ENCODE data around the gene RAD21L1.

DNA sequence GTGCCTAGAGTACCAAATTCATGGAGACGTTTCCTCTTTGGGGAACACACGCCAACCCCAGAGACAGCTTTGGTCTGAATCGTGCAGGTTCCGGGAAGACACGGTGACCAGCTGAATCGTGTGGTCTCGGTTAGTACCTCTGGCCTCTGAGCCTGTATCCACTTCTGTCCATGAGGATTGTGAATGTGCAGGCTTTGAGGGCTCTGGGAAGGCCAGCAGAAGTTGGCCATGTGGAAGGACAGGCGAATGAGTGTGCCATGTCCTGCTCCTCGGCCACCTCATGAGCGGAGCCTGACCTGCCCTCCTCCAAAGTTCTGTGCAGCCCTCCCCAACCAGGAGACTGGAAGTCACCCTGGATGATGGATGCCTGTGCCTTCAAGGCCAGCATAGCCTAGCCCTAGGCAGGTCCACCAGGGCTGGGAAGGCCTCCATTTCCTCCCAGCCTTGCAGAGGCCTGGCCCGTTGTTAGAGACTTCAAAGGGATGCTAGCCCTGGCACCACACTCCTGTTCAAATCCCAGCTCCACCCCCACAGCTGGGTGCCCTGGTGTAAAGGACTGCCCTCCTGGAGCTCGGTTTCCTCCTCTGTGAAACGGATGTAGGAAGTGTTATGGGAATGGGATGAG, 39.4 kb upstream of the RAD21L1 start:
- TF ChIP-seq JUN (IDR thresholded peaks at IDR 0.05) (no peak), PHF8 (IDR thresholded peaks at IDR 0.05; ENCODE audit: borderline replicate concordance, low read depth) (no peak), POLR2A (IDR thresholded peaks at IDR 0.05; ENCODE audit: low read length) (no peak), MAFK (IDR thresholded peaks at IDR 0.05; ENCODE audit: partially characterized antibody) (no peak), CHD2 (IDR thresholded peaks at IDR 0.05; ENCODE audit: low read length, partially characterized antibody) (no peak), NR3C1 (IDR thresholded peaks at IDR 0.05) (no peak), MAZ (IDR thresholded peaks at IDR 0.05; ENCODE audit: borderline replicate concordance, low read depth, low read length) (no peak)
- TF ChIP-seq, protein P1, sequence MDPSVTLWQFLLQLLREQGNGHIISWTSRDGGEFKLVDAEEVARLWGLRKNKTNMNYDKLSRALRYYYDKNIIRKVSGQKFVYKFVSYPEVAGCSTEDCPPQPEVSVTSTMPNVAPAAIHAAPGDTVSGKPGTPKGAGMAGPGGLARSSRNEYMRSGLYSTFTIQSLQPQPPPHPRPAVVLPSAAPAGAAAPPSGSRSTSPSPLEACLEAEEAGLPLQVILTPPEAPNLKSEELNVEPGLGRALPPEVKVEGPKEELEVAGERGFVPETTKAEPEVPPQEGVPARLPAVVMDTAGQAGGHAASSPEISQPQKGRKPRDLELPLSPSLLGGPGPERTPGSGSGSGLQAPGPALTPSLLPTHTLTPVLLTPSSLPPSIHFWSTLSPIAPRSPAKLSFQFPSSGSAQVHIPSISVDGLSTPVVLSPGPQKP (IDR thresholded peaks at IDR 0.05; ENCODE audit: low read depth, low read length), result no peak
- TF ChIP-seq, protein P2, sequence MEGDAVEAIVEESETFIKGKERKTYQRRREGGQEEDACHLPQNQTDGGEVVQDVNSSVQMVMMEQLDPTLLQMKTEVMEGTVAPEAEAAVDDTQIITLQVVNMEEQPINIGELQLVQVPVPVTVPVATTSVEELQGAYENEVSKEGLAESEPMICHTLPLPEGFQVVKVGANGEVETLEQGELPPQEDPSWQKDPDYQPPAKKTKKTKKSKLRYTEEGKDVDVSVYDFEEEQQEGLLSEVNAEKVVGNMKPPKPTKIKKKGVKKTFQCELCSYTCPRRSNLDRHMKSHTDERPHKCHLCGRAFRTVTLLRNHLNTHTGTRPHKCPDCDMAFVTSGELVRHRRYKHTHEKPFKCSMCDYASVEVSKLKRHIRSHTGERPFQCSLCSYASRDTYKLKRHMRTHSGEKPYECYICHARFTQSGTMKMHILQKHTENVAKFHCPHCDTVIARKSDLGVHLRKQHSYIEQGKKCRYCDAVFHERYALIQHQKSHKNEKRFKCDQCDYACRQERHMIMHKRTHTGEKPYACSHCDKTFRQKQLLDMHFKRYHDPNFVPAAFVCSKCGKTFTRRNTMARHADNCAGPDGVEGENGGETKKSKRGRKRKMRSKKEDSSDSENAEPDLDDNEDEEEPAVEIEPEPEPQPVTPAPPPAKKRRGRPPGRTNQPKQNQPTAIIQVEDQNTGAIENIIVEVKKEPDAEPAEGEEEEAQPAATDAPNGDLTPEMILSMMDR (IDR thresholded peaks at IDR 0.05), result no peak
- TF ChIP-seq, protein P3, sequence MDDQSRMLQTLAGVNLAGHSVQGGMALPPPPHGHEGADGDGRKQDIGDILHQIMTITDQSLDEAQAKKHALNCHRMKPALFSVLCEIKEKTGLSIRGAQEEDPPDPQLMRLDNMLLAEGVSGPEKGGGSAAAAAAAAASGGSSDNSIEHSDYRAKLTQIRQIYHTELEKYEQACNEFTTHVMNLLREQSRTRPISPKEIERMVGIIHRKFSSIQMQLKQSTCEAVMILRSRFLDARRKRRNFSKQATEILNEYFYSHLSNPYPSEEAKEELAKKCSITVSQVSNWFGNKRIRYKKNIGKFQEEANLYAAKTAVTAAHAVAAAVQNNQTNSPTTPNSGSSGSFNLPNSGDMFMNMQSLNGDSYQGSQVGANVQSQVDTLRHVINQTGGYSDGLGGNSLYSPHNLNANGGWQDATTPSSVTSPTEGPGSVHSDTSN (IDR thresholded peaks at IDR 0.05), result no peak
- TF ChIP-seq, protein P4, sequence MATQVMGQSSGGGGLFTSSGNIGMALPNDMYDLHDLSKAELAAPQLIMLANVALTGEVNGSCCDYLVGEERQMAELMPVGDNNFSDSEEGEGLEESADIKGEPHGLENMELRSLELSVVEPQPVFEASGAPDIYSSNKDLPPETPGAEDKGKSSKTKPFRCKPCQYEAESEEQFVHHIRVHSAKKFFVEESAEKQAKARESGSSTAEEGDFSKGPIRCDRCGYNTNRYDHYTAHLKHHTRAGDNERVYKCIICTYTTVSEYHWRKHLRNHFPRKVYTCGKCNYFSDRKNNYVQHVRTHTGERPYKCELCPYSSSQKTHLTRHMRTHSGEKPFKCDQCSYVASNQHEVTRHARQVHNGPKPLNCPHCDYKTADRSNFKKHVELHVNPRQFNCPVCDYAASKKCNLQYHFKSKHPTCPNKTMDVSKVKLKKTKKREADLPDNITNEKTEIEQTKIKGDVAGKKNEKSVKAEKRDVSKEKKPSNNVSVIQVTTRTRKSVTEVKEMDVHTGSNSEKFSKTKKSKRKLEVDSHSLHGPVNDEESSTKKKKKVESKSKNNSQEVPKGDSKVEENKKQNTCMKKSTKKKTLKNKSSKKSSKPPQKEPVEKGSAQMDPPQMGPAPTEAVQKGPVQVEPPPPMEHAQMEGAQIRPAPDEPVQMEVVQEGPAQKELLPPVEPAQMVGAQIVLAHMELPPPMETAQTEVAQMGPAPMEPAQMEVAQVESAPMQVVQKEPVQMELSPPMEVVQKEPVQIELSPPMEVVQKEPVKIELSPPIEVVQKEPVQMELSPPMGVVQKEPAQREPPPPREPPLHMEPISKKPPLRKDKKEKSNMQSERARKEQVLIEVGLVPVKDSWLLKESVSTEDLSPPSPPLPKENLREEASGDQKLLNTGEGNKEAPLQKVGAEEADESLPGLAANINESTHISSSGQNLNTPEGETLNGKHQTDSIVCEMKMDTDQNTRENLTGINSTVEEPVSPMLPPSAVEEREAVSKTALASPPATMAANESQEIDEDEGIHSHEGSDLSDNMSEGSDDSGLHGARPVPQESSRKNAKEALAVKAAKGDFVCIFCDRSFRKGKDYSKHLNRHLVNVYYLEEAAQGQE (IDR thresholded peaks at IDR 0.05), result no peak
- TF ChIP-seq, protein P5, sequence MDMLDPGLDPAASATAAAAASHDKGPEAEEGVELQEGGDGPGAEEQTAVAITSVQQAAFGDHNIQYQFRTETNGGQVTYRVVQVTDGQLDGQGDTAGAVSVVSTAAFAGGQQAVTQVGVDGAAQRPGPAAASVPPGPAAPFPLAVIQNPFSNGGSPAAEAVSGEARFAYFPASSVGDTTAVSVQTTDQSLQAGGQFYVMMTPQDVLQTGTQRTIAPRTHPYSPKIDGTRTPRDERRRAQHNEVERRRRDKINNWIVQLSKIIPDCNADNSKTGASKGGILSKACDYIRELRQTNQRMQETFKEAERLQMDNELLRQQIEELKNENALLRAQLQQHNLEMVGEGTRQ (IDR thresholded peaks at IDR 0.05), result no peak
